Ectodermal cell (in vitro differentiated cells): ENCODE results near the gene COLQ.

Experiments
- H3K27ac ChIP-seq: 2 replicates; pipeline ENCODE4 v1.7.0; 2013; ENCODE audit warnings: mild to moderate bottlenecking, low read depth, low read length; ENCODE audit not compliant: insufficient read depth, poor library complexity, severe bottlenecking
- H3K27me3 ChIP-seq: 2 replicates; pipeline ENCODE4 v1.7.0; 2013; ENCODE audit warnings: mild to moderate bottlenecking, low read length; ENCODE audit not compliant: insufficient read depth, control insufficient read depth, poor library complexity, severe bottlenecking
- H3K36me3 ChIP-seq: one replicate; pipeline ENCODE4 v1.7.0; 2013; ENCODE audit warnings: low read length; ENCODE audit not compliant: control insufficient read depth, insufficient read depth
- H3K4me1 ChIP-seq: one replicate; pipeline ENCODE4 v1.7.0; 2013; ENCODE audit warnings: low read length; ENCODE audit not compliant: control insufficient read depth, insufficient read depth
- H3K4me3 ChIP-seq: 2 replicates; pipeline ENCODE4 v1.7.0; 2013; ENCODE audit warnings: low read depth, low read length, control low read depth; ENCODE audit not compliant: insufficient read depth
- H3K9me3 ChIP-seq: 2 replicates; pipeline ENCODE4 v1.7.0; 2013; ENCODE audit warnings: mild to moderate bottlenecking, low read length, moderate library complexity; ENCODE audit not compliant: control insufficient read depth
- WGBS, 2 experiments: methylation state at CpG; one replicate each; pipeline ENCODE4 v1.1.7; 2013; ENCODE audit warnings: missing lambda C conversion rate in 2 of 2; 5-methylcytosine and 5-hydroxymethylcytosine counted together

Gene COLQ

GRCh38 chr3:15409774-15410173 is 111.7 kb downstream of the COLQ start:
- no peak overlapping the region for H3K4me3 ChIP-seq
- H3K27me3 ChIP-seq: no peaks in the 10 kb centered on the region
- peaks cover 17% of the 10 kb centered on the region for H3K36me3 ChIP-seq
- H3K27ac ChIP-seq: no peak overlapping the region
- H3K4me1 ChIP-seq: no peaks in the 10 kb centered on the region
- WGBS, 2 experiments: 91 to 100% methylated on average over 1 to 2 of the region's 2 CpGs
- no peaks in the 10 kb centered on the region for H3K9me3 ChIP-seq

- H3K4me1 ChIP-seq: no peaks in the 10 kb centered on the region
- no peak overlapping the region for H3K4me3 ChIP-seq
- 93 to 96% methylated on average over 3 of the region's 3 CpGs for WGBS, 2 experiments
- H3K9me3 ChIP-seq: no peaks in the 10 kb centered on the region
- H3K27ac ChIP-seq: no peak overlapping the region
- H3K36me3 ChIP-seq: peaks cover 13% of the 10 kb centered on the region
- no peaks in the 10 kb centered on the region for H3K27me3 ChIP-seq
These were observed 112.3 kb downstream of the COLQ start for GRCh38 chr3:15409239-15409638.

DNA sequence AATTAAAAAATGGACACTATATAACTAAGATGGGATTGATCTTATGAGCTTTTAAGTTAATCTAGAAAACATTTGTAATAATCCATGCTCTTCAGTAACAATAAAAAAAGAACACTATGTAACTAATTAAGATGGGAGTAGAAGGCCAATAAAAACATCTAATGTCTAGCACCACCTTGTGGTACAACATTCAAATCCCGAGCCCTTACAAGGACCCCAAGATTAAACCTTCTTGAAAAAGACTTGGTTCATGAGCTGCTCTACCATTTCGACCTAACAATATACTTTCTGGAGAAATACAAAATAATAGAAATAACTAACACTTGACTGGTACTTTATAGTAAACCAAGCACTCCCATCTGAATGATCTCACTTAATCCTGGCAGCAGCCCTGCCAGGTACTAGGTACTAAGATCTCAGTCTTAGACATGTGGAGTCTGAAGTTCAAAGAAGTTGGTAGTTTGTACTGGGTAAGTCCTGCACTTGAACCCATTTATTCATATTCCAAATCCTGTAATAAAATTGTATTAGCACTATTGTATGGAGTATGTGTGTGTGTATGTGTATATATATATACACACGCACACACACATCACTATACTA is 116.0 kb downstream of the COLQ start:
- H3K4me1 ChIP-seq: no peaks in the 10 kb centered on the region
- no peaks in the 10 kb centered on the region for H3K27me3 ChIP-seq
- H3K4me3 ChIP-seq: no peak overlapping the region

GRCh38 chr3:15404767-15405166 is 116.7 kb downstream of the COLQ start:
- Histone ChIP-seq H3K36me3 (no peaks in the 10 kb centered on the region), H3K9me3 (no peaks in the 10 kb centered on the region), H3K27me3 (no peaks in the 10 kb centered on the region), H3K4me1 (no peaks in the 10 kb centered on the region), H3K4me3 (no peak overlapping the region), H3K27ac (no peak overlapping the region)
- 100% methylated on average over 1 of the region's 1 CpG for WGBS, 2 experiments

More for the DNA sequence above, 116.0 kb downstream of the COLQ start:
- no peak overlapping the region for H3K27ac ChIP-seq
- no peaks in the 10 kb centered on the region for H3K9me3 ChIP-seq
- 11 to 31% methylated on average over 2 of the region's 3 CpGs for WGBS, 2 experiments
- no peaks in the 10 kb centered on the region for H3K36me3 ChIP-seq

- H3K4me1 ChIP-seq: no peaks in the 10 kb centered on the region
- no peaks in the 10 kb centered on the region for H3K36me3 ChIP-seq
- no peak overlapping the region for H3K4me3 ChIP-seq
- H3K27ac ChIP-seq: no peak overlapping the region
- H3K9me3 ChIP-seq: no peaks in the 10 kb centered on the region
- no peaks in the 10 kb centered on the region for H3K27me3 ChIP-seq
- 94 to 96% methylated on average over 3 of the region's 3 CpGs for WGBS, 2 experiments
These were observed 117.5 kb downstream of the COLQ start for GRCh38 chr3:15403965-15404364.

- Histone ChIP-seq H3K4me1 (no peaks in the 10 kb centered on the region), H3K27ac (no peak overlapping the region), H3K27me3 (no peaks in the 10 kb centered on the region), H3K4me3 (no peak overlapping the region), H3K36me3 (no peaks in the 10 kb centered on the region), H3K9me3 (no peaks in the 10 kb centered on the region)
- WGBS, 2 experiments: 89 to 96% methylated on average over 1 to 3 of the region's 3 CpGs
These were observed 118.0 kb downstream of the COLQ start for GRCh38 chr3:15403495-15403894.

DNA sequence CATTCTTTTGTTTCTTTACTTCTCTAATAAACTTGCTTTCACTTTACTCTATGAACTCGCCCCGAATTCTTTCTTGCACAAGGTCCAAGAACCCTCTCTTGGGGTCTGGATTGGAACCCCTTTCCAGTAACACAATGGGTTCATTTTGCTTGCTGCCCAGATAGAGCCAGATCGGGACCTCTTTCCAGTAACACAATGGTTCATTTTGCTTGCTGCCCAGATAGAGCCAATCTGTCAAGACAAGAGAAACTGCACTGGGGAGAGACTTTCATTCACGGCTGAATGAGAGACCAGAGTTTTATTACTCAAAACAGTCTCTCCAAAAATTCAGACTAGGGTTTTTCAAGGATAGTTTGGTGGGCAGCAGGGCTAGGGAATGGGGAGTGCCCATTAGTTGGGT is 119.6 kb downstream of the COLQ start:
- Histone ChIP-seq H3K36me3 (no peaks in the 10 kb centered on the region), H3K27me3 (no peaks in the 10 kb centered on the region), H3K4me1 (no peaks in the 10 kb centered on the region), H3K4me3 (no peak overlapping the region), H3K9me3 (no peaks in the 10 kb centered on the region), H3K27ac (no peak overlapping the region)
- 92 to 96% methylated on average over 4 of the region's 4 CpGs for WGBS, 2 experiments
